SJCRH30 (cell line): Measurements from ENCODE around the gene RALBP1. TPM values are rescaled to one million over a fixed set of nuclear protein-coding genes. Genes with fewer than 3 reads are reported as not detected.
"Not testable (repeated sequence)": the region's sequence is repeated elsewhere in the genome, so short reads cannot be mapped to it uniquely, and the experiment has no call there.

Experiments
- DNase-seq, 2 experiments: peaks; one replicate each; pipeline ENCODE4 v3.0.0-alpha.2; 2015 to 2020
- H3K27ac ChIP-seq: fragments of 250-450 bp; sonication (Bioruptor Pico); 2 replicates; pipeline ENCODE4 v1.5.1; 2020; ENCODE audit warnings: mild to moderate bottlenecking, moderate library complexity
- H3K27me3 ChIP-seq: fragments of 250-450 bp; sonication (Bioruptor Pico); 2 replicates; pipeline ENCODE4 v1.5.1; 2020; ENCODE audit warnings: mild to moderate bottlenecking, moderate library complexity
- H3K36me3 ChIP-seq: fragments of 250-450 bp; sonication (Bioruptor Pico); 2 replicates; pipeline ENCODE4 v1.5.1; 2020; ENCODE audit warnings: mild to moderate bottlenecking, moderate library complexity
- H3K4me1 ChIP-seq: fragments of 250-450 bp; sonication (Bioruptor Pico); 2 replicates; pipeline ENCODE4 v1.5.1; 2020; ENCODE audit warnings: mild to moderate bottlenecking, moderate library complexity
- H3K4me3 ChIP-seq: fragments of 250-450 bp; sonication (Bioruptor Pico); 2 replicates; pipeline ENCODE4 v1.5.1; 2020; ENCODE audit warnings: mild to moderate bottlenecking, moderate library complexity
- H3K9me3 ChIP-seq: fragments of 250-450 bp; sonication (Bioruptor Pico); replicated peaks from 2 replicates; pipeline ENCODE4 v1.5.1; 2020; ENCODE audit warnings: mild to moderate bottlenecking, moderate library complexity
- total RNA-seq: library from RNA; depleted of rRNA; stranded (reverse); fragments of >200 nt; shearing (Covaris generic); gene quantifications from 2 replicates; pipeline ENCODE4 v1.2.3, GENCODE V29; 2014

RALBP1 gene
- total RNA-seq, 1 experiment from 2014 or later = 34.7 TPM

- H3K4me3 ChIP-seq = no peak overlapping the region
- H3K9me3 ChIP-seq = no peaks in the 10 kb centered on the region
- H3K27ac ChIP-seq = no peak overlapping the region
- no peaks in the 10 kb centered on the region for H3K4me1 ChIP-seq
- no peaks in the 10 kb centered on the region for H3K36me3 ChIP-seq
- DNase-seq = no peak
- no peaks in the 10 kb centered on the region for H3K27me3 ChIP-seq
Measured at GRCh38 chr18:9444549-9444948, 30.8 kb upstream of the RALBP1 start.

GRCh38 chr18:9446839-9447238 lies 28.5 kb upstream of the RALBP1 start:
- Histone ChIP-seq H3K36me3 (no peaks in the 10 kb centered on the region), H3K4me3 (no peak overlapping the region), H3K27ac (no peak overlapping the region), H3K27me3 (no peaks in the 10 kb centered on the region), H3K9me3 (no peaks in the 10 kb centered on the region), H3K4me1 (no peaks in the 10 kb centered on the region)
- no peak for DNase-seq

DNA sequence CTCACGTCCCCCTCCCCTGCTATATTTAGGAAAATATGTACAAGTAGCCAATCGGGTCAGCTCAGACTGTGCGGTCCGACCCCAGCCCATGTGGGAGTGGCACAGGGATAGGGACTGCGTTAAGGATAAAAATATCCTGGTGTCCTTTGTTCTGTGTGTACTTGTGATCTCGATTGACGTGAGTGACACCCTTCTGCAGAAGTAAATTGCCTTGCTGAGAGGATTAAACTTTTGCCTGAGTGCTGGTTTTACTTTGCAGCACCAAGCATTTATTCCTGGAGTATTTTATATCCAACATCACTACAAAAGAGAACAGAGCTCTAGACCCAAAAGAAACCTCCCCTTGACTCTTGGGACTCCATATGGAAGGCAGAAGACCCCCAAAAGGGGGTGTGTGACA lies 28.0 kb upstream of the RALBP1 start:
- no peaks in the 10 kb centered on the region for H3K9me3 ChIP-seq
- no peaks in the 10 kb centered on the region for H3K27me3 ChIP-seq
- H3K36me3 ChIP-seq = no peaks in the 10 kb centered on the region
- DNase-seq = no peak
- no peaks in the 10 kb centered on the region for H3K4me1 ChIP-seq
- no peak overlapping the region for H3K4me3 ChIP-seq
- H3K27ac ChIP-seq = no peak overlapping the region

DNA sequence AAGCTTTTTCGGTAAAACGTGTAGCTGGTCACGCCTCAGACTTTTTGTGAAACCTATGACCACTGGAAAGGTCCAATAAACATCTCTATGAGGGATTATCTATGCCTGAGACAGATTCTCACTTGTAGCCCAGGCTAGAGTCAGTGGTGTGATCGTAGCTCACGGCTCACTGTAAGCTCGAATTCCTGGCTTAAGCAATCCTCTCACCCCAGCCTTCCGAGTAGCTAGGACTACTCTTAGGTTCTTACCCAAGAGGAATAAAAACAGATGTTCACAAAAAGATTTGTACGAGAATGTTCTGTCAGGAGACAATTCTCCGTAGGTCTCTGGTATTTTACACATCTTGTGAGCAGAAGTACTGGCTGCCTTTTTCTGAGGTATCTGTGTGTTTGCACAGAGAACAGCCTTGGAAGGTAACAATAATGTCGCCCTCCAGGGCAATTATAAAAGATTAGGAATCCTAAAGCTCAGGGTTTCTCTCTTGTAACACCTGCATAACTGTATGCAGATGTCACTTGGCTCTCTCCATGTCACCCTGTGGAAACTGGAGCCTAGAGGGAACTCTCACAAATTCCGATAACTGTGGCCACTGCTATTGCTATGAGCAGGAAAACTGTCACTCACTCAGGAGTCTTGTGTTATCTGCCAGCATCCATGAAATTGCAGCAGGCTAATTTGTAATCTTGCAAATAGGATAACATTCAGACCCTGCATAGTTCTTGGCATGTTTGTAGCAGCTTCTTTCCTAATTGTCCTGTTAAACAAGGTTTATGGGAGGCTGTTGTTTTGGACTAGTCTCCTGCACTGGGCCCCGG lies 25.5 kb upstream of the RALBP1 start:
- Histone ChIP-seq H3K4me1 (no peaks in the 10 kb centered on the region), H3K27me3 (no peaks in the 10 kb centered on the region), H3K4me3 (no peak overlapping the region), H3K9me3 (no peaks in the 10 kb centered on the region), H3K27ac (no peak overlapping the region), H3K36me3 (no peaks in the 10 kb centered on the region)
- DNase-seq = no peak

- H3K27me3 ChIP-seq, H3K4me1 ChIP-seq, H3K4me3 ChIP-seq, H3K36me3 ChIP-seq, H3K27ac ChIP-seq, H3K9me3 ChIP-seq, DNase-seq: not testable (repeated sequence)
Measured at GRCh38 chr18:9450920-9451319, 24.4 kb upstream of the RALBP1 start.

- no peak overlapping the region for H3K4me3 ChIP-seq
- H3K4me1 ChIP-seq = no peaks in the 10 kb centered on the region
- no peak overlapping the region for H3K27ac ChIP-seq
- DNase-seq = no peak
- no peaks in the 10 kb centered on the region for H3K36me3 ChIP-seq
- no peaks in the 10 kb centered on the region for H3K9me3 ChIP-seq
- H3K27me3 ChIP-seq = no peaks in the 10 kb centered on the region
Measured at GRCh38 chr18:9453283-9453682, 22.0 kb upstream of the RALBP1 start.

DNA sequence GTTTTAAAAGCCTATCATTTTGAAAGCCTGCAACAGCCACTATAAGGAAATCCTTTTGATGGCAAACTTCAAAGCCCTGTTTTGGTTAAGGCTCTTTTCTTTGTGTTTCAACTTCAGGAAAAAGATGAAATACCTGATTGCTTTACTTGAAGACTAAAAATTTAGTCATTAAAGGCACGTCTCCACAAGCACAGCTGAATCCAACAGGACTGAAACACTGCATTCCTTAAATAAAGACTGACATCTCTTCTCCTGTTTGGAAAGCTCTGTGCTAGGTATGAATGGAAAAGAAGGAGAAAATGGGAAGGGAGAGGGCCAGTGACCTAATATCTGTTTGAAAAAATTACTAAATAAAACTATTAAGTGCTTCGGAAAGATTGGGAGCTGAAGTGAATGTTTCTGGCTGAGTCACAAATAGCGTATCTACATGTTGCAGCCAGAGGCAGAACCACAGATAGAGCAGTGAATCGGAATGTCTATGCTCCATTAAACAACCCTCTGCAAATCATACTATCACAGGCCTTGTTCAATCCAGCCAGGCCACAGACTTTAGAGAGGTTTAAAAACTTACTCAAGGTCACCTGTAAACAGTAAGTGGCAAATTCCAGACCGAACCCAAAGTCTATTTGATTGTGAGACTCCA lies 21.1 kb upstream of the RALBP1 start:
- Histone ChIP-seq H3K4me1 (no peaks in the 10 kb centered on the region), H3K27ac (no peak overlapping the region), H3K4me3 (no peak overlapping the region), H3K9me3 (no peaks in the 10 kb centered on the region), H3K27me3 (no peaks in the 10 kb centered on the region), H3K36me3 (no peaks in the 10 kb centered on the region)
- DNase-seq = no peak

GRCh38 chr18:9455718-9456511 lies 19.4 kb upstream of the RALBP1 start:
- Histone ChIP-seq H3K27me3 (no peaks in the 10 kb centered on the region), H3K36me3 (no peaks in the 10 kb centered on the region), H3K9me3 (no peaks in the 10 kb centered on the region), H3K4me1 (no peaks in the 10 kb centered on the region), H3K27ac (no peak overlapping the region), H3K4me3 (no peak overlapping the region)
- DNase-seq = no peak

DNA sequence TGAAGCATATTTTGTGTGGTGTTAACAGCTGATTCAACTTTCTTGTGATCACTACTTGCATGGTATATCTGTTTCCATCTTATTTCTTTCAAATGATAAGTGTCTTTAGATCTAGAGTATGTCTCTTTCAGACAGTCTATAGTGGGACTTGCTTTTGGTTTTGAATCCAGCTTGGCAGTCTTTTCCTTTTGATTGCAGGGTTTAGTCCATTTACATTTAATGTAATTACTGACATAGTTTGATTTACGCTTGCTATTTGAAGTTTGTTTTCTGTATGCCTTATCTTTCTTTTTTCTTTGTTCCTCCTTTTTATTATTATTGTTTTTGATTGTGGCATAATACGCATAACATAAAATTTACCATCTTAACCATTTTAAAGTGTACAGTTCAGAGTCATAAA lies 9.2 kb upstream of the RALBP1 start:
- no peak for DNase-seq
- no peak overlapping the region for H3K27ac ChIP-seq
- no peaks in the 10 kb centered on the region for H3K4me1 ChIP-seq
- no peak overlapping the region for H3K4me3 ChIP-seq
- no peaks in the 10 kb centered on the region for H3K36me3 ChIP-seq
- no peaks in the 10 kb centered on the region for H3K27me3 ChIP-seq
- H3K9me3 ChIP-seq = no peaks in the 10 kb centered on the region

GRCh38 chr18:9466846-9467245 lies 8.5 kb upstream of the RALBP1 start:
- Histone ChIP-seq H3K27ac (no peak overlapping the region), H3K4me3 (no peak overlapping the region)
- no peak for DNase-seq

GRCh38 chr18:9468998-9469397 lies 6.3 kb upstream of the RALBP1 start:
- Histone ChIP-seq H3K9me3 (no peaks in the 10 kb centered on the region), H3K4me3 (no peak overlapping the region), H3K4me1 (no peaks in the 10 kb centered on the region), H3K27ac (no peak overlapping the region), H3K27me3 (no peaks in the 10 kb centered on the region), H3K36me3 (no peaks in the 10 kb centered on the region)
- DNase-seq = no peak

More at GRCh38 chr18:9466846-9467245, 8.5 kb upstream of the RALBP1 start:
- Histone ChIP-seq H3K4me1 (no peaks in the 10 kb centered on the region), H3K9me3 (no peaks in the 10 kb centered on the region), H3K36me3 (no peaks in the 10 kb centered on the region), H3K27me3 (no peaks in the 10 kb centered on the region)

GRCh38 chr18:9469685-9470084 lies 5.6 kb upstream of the RALBP1 start:
- no peaks in the 10 kb centered on the region for H3K27me3 ChIP-seq
- H3K9me3 ChIP-seq = no peaks in the 10 kb centered on the region
- H3K27ac ChIP-seq = no peak overlapping the region
- no peak overlapping the region for H3K4me3 ChIP-seq
- no peak for DNase-seq
- H3K4me1 ChIP-seq = no peaks in the 10 kb centered on the region
- no peaks in the 10 kb centered on the region for H3K36me3 ChIP-seq

- Histone ChIP-seq H3K4me1 (no peaks in the 10 kb centered on the region), H3K27ac (peak overlapping the region; percentile 66), H3K9me3 (no peaks in the 10 kb centered on the region), H3K36me3 (no peaks in the 10 kb centered on the region), H3K4me3 (peak overlapping the region; percentile 71), H3K27me3 (no peaks in the 10 kb centered on the region)
- DNase-seq = peak; percentile 74 to 78
Measured at GRCh38 chr18:9474108-9474982, 968 bp upstream of the RALBP1 start.
